ENCODE results near the gene ATG12. TPM values are rescaled to one million over a fixed set of nuclear protein-coding genes. Genes with fewer than 3 reads are reported as not detected.
"Not testable (repeated sequence)": the region's sequence is repeated elsewhere in the genome, so short reads cannot be mapped to it uniquely, and the experiment has no call there.

The ATG12 gene
- polyA plus RNA-seq, 1 donor (not counting 4 experiments of a cell fraction or from before 2014, with no cell fraction given): 90.7 TPM

GRCh38 chr5:115810761-115811160 is 30.6 kb downstream of the ATG12 start:
- DNase-seq (ENCODE audit: low read depth, low spot score) (no peak), FAIRE-seq (no peak)
- no peak overlapping the region for H3K4me3 ChIP-seq (ENCODE audit: control insufficient read depth in 2 of 3, extremely low read depth in 1 of 3, insufficient read depth in 2 of 3, low read depth in 1 of 3, low read length in 3 of 3)
- H3K4me2 ChIP-seq (ENCODE audit: control insufficient read depth, extremely low read depth, insufficient read depth, low read depth, low read length): no peak overlapping the region
- no peaks in the 10 kb centered on the region for H4K20me1 ChIP-seq (ENCODE audit: control insufficient read depth, extremely low read depth, insufficient read depth, low read length)
- H2AFZ ChIP-seq (ENCODE audit: control insufficient read depth, low read length): no peak overlapping the region
- H3K36me3 ChIP-seq (ENCODE audit: control insufficient read depth in 2 of 2, extremely low read depth in 1 of 2, insufficient read depth in 2 of 2, low read length in 2 of 2): no peaks in the 10 kb centered on the region
- no peaks in the 10 kb centered on the region for H3K9me3 ChIP-seq (ENCODE audit: control insufficient read depth, low read depth, low read length)
- H3K9me1 ChIP-seq (ENCODE audit: control insufficient read depth, extremely low read depth, insufficient read depth, low read length): no peaks in the 10 kb centered on the region
- H3K27me3 ChIP-seq (ENCODE audit: control insufficient read depth, extremely low read depth, insufficient read depth, low read length): peaks cover 22% of the 10 kb centered on the region
- dilution Hi-C loops (cut with MboI; ENCODE audit: extremely low pct_ligation_motif_present, low sequenced_read_pairs): no loop called here
- H3K4me1 ChIP-seq (ENCODE audit: control insufficient read depth, extremely low read depth, insufficient read depth, low read length): no peaks in the 10 kb centered on the region
- H3K79me2 ChIP-seq (ENCODE audit: control insufficient read depth, insufficient read depth, low read length): no peaks in the 10 kb centered on the region
- no peak for TF ChIP-seq CTCF (optimal IDR thresholded peaks at IDR 0.05 in 1 of 3, IDR thresholded peaks at IDR 0.05 in 1 of 3, conservative IDR thresholded peaks at IDR 0.05 in 1 of 3; ENCODE audit: extremely low read depth in 1 of 3, insufficient read depth in 2 of 3, low read length in 3 of 3)
- TF ChIP-seq EZH2 (IDR thresholded peaks at IDR 0.05; ENCODE audit: low read length): no peak
- H3K27ac ChIP-seq (ENCODE audit: control insufficient read depth, insufficient read depth, low read length): no peak overlapping the region
- no peak overlapping the region for H3K9ac ChIP-seq (ENCODE audit: control insufficient read depth, extremely low read depth, insufficient read depth, low read length)

- no peak overlapping the region for H3K27ac ChIP-seq (ENCODE audit: control insufficient read depth, insufficient read depth, low read length)
- DNase-seq (ENCODE audit: low read depth, low spot score) (no peak), FAIRE-seq (no peak)
- no peaks in the 10 kb centered on the region for H3K79me2 ChIP-seq (ENCODE audit: control insufficient read depth, insufficient read depth, low read length)
- dilution Hi-C loops (cut with MboI; ENCODE audit: extremely low pct_ligation_motif_present, low sequenced_read_pairs): no loop called here
- TF ChIP-seq CTCF (optimal IDR thresholded peaks at IDR 0.05 in 1 of 3, IDR thresholded peaks at IDR 0.05 in 1 of 3, conservative IDR thresholded peaks at IDR 0.05 in 1 of 3; ENCODE audit: extremely low read depth in 1 of 3, insufficient read depth in 2 of 3, low read length in 3 of 3) (no peak), EZH2 (IDR thresholded peaks at IDR 0.05; ENCODE audit: low read length) (no peak)
- H4K20me1 ChIP-seq (ENCODE audit: control insufficient read depth, extremely low read depth, insufficient read depth, low read length): no peaks in the 10 kb centered on the region
- no peaks in the 10 kb centered on the region for H3K36me3 ChIP-seq (ENCODE audit: control insufficient read depth in 2 of 2, extremely low read depth in 1 of 2, insufficient read depth in 2 of 2, low read length in 2 of 2)
- no peak overlapping the region for H3K4me2 ChIP-seq (ENCODE audit: control insufficient read depth, extremely low read depth, insufficient read depth, low read depth, low read length)
- no peaks in the 10 kb centered on the region for H3K9me3 ChIP-seq (ENCODE audit: control insufficient read depth, low read depth, low read length)
- H3K9ac ChIP-seq (ENCODE audit: control insufficient read depth, extremely low read depth, insufficient read depth, low read length): no peak overlapping the region
- no peaks in the 10 kb centered on the region for H3K4me1 ChIP-seq (ENCODE audit: control insufficient read depth, extremely low read depth, insufficient read depth, low read length)
- no peak overlapping the region for H3K4me3 ChIP-seq (ENCODE audit: control insufficient read depth in 2 of 3, extremely low read depth in 1 of 3, insufficient read depth in 2 of 3, low read depth in 1 of 3, low read length in 3 of 3)
- H3K27me3 ChIP-seq (ENCODE audit: control insufficient read depth, extremely low read depth, insufficient read depth, low read length): peaks cover 14% of the 10 kb centered on the region
- no peaks in the 10 kb centered on the region for H3K9me1 ChIP-seq (ENCODE audit: control insufficient read depth, extremely low read depth, insufficient read depth, low read length)
- H2AFZ ChIP-seq (ENCODE audit: control insufficient read depth, low read length): no peak overlapping the region
Observed at GRCh38 chr5:115809946-115810345, 31.4 kb downstream of the ATG12 start.

- H3K4me3 ChIP-seq (ENCODE audit: control insufficient read depth in 2 of 3, extremely low read depth in 1 of 3, insufficient read depth in 2 of 3, low read depth in 1 of 3, low read length in 3 of 3); H2AFZ ChIP-seq (ENCODE audit: control insufficient read depth, low read length); H3K4me2 ChIP-seq (ENCODE audit: control insufficient read depth, extremely low read depth, insufficient read depth, low read depth, low read length); H4K20me1 ChIP-seq (ENCODE audit: control insufficient read depth, extremely low read depth, insufficient read depth, low read length); H3K27ac ChIP-seq (ENCODE audit: control insufficient read depth, insufficient read depth, low read length); dilution Hi-C loops (cut with MboI; ENCODE audit: extremely low pct_ligation_motif_present, low sequenced_read_pairs); H3K36me3 ChIP-seq (ENCODE audit: control insufficient read depth in 2 of 2, extremely low read depth in 1 of 2, insufficient read depth in 2 of 2, low read length in 2 of 2); H3K27me3 ChIP-seq (ENCODE audit: control insufficient read depth, extremely low read depth, insufficient read depth, low read length); H3K9ac ChIP-seq (ENCODE audit: control insufficient read depth, extremely low read depth, insufficient read depth, low read length); H3K79me2 ChIP-seq (ENCODE audit: control insufficient read depth, insufficient read depth, low read length); DNase-seq (ENCODE audit: low read depth, low spot score); H3K4me1 ChIP-seq (ENCODE audit: control insufficient read depth, extremely low read depth, insufficient read depth, low read length); FAIRE-seq; H3K9me3 ChIP-seq (ENCODE audit: control insufficient read depth, low read depth, low read length); H3K9me1 ChIP-seq (ENCODE audit: control insufficient read depth, extremely low read depth, insufficient read depth, low read length): not testable (repeated sequence)
Observed at GRCh38 chr5:115808066-115808465, 33.3 kb downstream of the ATG12 start.

Data from keratinocyte (primary cell).